CMK (cell line): ENCODE data around the gene ADGB.
A peak's percentile ranks its signal among the peaks of the same experiment; 100 is the strongest.
"Not testable (repeated sequence)": the region's sequence is repeated elsewhere in the genome, so short reads cannot be mapped to it uniquely, and the experiment has no call there.

Source experiments
- DNase-seq: peaks from one replicate; pipeline ENCODE4 v3.0.0-alpha.2; 2010; ENCODE audit warnings: low read depth

Gene ADGB

GRCh38 chr6:146768722-146769121, 169.9 kb downstream of the ADGB start:
- no peak for DNase-seq

GRCh38 chr6:146770275-146770964, 171.6 kb downstream of the ADGB start:
- DNase-seq, result no peak

- peak; percentile 91 for DNase-seq
Observed at GRCh38 chr6:146770965-146771735, 172.4 kb downstream of the ADGB start.

- no peak for DNase-seq
Observed at GRCh38 chr6:146775220-146775619, 176.4 kb downstream of the ADGB start.

GRCh38 chr6:146781836-146782235, 183.1 kb downstream of the ADGB start:
- no peak for DNase-seq

- DNase-seq, result peak; percentile 20
Observed at GRCh38 chr6:146785001-146785585, 186.3 kb downstream of the ADGB start.

- no peak for DNase-seq
Observed at GRCh38 chr6:146787876-146788508, 189.2 kb downstream of the ADGB start.

GRCh38 chr6:146790561-146791091, 191.9 kb downstream of the ADGB start:
- no peak for DNase-seq

GRCh38 chr6:146791930-146792329, 193.2 kb downstream of the ADGB start:
- DNase-seq, result no peak

- not testable (repeated sequence) for DNase-seq
Observed at GRCh38 chr6:146793218-146793617, 194.4 kb downstream of the ADGB start.

- DNase-seq, result no peak
Observed at GRCh38 chr6:146795479-146796133, 196.8 kb downstream of the ADGB start.

- DNase-seq, result not testable (repeated sequence)
Observed at GRCh38 chr6:146803167-146803566, 204.4 kb downstream of the ADGB start.

- DNase-seq, result no peak
Observed at GRCh38 chr6:146803601-146804000, 204.8 kb downstream of the ADGB start.

- no peak for DNase-seq
Observed at GRCh38 chr6:146805546-146806325, 207.0 kb downstream of the ADGB start.

- DNase-seq, result not testable (repeated sequence)
Observed at GRCh38 chr6:146809014-146809413, 210.2 kb downstream of the ADGB start.

GRCh38 chr6:146812811-146813321, 214.1 kb downstream of the ADGB start:
- not testable (repeated sequence) for DNase-seq

- no peak for DNase-seq
Observed at GRCh38 chr6:146813554-146813953, 214.8 kb downstream of the ADGB start.

GRCh38 chr6:146814148-146814750, 215.5 kb downstream of the ADGB start:
- DNase-seq, result no peak

GRCh38 chr6:146815511-146816462, 217.0 kb downstream of the ADGB start:
- not testable (repeated sequence) for DNase-seq
